Bone marrow (tissue), 2 donors: ENCODE data around the gene ECI1.
"Not testable (repeated sequence)": the region's sequence is repeated elsewhere in the genome, so short reads cannot be mapped to it uniquely, and the experiment has no call there.

Source experiments
- DNase-seq, 2 donors: peaks; one replicate each; lab custom pipeline; 2025; lab: John Stamatoyannopoulos, UW

The ECI1 gene

GRCh38 chr16:2252806-2253148 is 1.4 kb upstream of the ECI1 start:
- no peak for DNase-seq

GRCh38 chr16:2250652-2251295 is 613 bp downstream of the ECI1 start:
- no peak for DNase-seq

- no peak for DNase-seq
Observed at GRCh38 chr16:2246301-2246885, 5.0 kb downstream of the ECI1 start.

- DNase-seq = no peak
Observed at GRCh38 chr16:2244926-2245795, 6.2 kb downstream of the ECI1 start.

GRCh38 chr16:2244301-2244700 is 7.1 kb downstream of the ECI1 start:
- no peak for DNase-seq

- no peak for DNase-seq
Observed at GRCh38 chr16:2243781-2244180, 7.6 kb downstream of the ECI1 start.

GRCh38 chr16:2243031-2243528 is 8.3 kb downstream of the ECI1 start:
- no peak for DNase-seq

- no peak for DNase-seq
Observed at GRCh38 chr16:2242598-2242997, 8.8 kb downstream of the ECI1 start.

- not testable (repeated sequence) for DNase-seq
Observed at GRCh38 chr16:2240331-2240730, 11.1 kb downstream of the ECI1 start.

GRCh38 chr16:2238838-2239675 is 12.3 kb downstream of the ECI1 start:
- no peak for DNase-seq

GRCh38 chr16:2238150-2238837 is 13.1 kb downstream of the ECI1 start:
- DNase-seq = no peak

GRCh38 chr16:2237493-2238149 is 13.8 kb downstream of the ECI1 start:
- DNase-seq = no peak

GRCh38 chr16:2237102-2237482 is 14.3 kb downstream of the ECI1 start:
- no peak for DNase-seq

GRCh38 chr16:2236337-2237101 is 14.9 kb downstream of the ECI1 start, which contains the start of gene DNASE1L2:
Gene DNASE1L2, plus strand, starts transcription at chr16:2236444. Its CDS starts 373 bp downstream, at chr16:2236817.
- no peak for DNase-seq

GRCh38 chr16:2235695-2236336 is 15.6 kb downstream of the ECI1 start:
- no peak for DNase-seq

GRCh38 chr16:2235234-2235651 is 16.1 kb downstream of the ECI1 start:
- no peak for DNase-seq

GRCh38 chr16:2234813-2235170 is 16.6 kb downstream of the ECI1 start:
- DNase-seq = no peak

GRCh38 chr16:2233872-2234812 is 17.2 kb downstream of the ECI1 start:
- DNase-seq = no peak
